Heart left ventricle (tissue), 16 donors: Measurements from ENCODE around the gene FOXN1. TPM values are rescaled to one million over a fixed set of nuclear protein-coding genes. Genes with fewer than 3 reads are reported as not detected.

Experiments used
- ATAC-seq, 4 donors: fragments of 200-7000 bp; cut with Tn5 transposase; one replicate each; pipeline ENCODE4 v1.9.1; 2020 to 2022; ENCODE audit warnings: moderate library complexity in 4 of 4, mild to moderate bottlenecking in 3 of 4, moderate number of reproducible peaks in 1 of 4
- DNase-seq, 5 donors: peaks; one replicate each; pipeline ENCODE4 v3.0.0-alpha.2; 2020
- H3K27ac ChIP-seq, 12 donors: fragments of 200-600 bp; sonication (generic) in 4 of 12; one replicate each; pipeline versions ENCODE4 v1.5.0 to v1.8.0; 2016 to 2022; ENCODE audit warnings: mild to moderate bottlenecking in 2 of 12
- H3K27me3 ChIP-seq, 9 donors: fragments of 200-600 bp; sonication (generic) in 2 of 9; one replicate each; pipeline versions ENCODE4 v1.5.1 to v1.8.0; 2016 to 2022; ENCODE audit warnings: mild to moderate bottlenecking in 3 of 9
- H3K36me3 ChIP-seq, 9 donors: fragments of 200-600 bp; sonication (generic) in 2 of 9; one replicate each; pipeline versions ENCODE4 v1.5.0 to v1.8.0; 2018 to 2022; ENCODE audit warnings: mild to moderate bottlenecking in 2 of 9
- H3K4me1 ChIP-seq, 12 donors: fragments of 200-600 bp; sonication (generic) in 4 of 12; one replicate each; pipeline versions ENCODE4 v1.5.0 to v1.8.0; 2016 to 2022; ENCODE audit warnings: mild to moderate bottlenecking in 3 of 12
- H3K4me3 ChIP-seq, 12 donors: fragments of 200-600 bp; sonication (generic) in 4 of 12; one replicate each; pipeline versions ENCODE4 v1.5.0 to v1.8.0; 2017 to 2022; ENCODE audit warnings: mild to moderate bottlenecking in 9 of 12, moderate library complexity in 4 of 12
- H3K9me3 ChIP-seq, 12 donors: fragments of 200-600 bp; sonication (generic) in 4 of 12; one replicate each; pipeline versions ENCODE4 v1.5.0 to v1.8.0; 2016 to 2022; ENCODE audit warnings: mild to moderate bottlenecking in 1 of 12
- CTCF ChIP-seq, 12 donors: fragments of 200-600 bp; sonication (generic) in 4 of 12; IDR thresholded peaks; one replicate each; pipeline versions ENCODE4 v1.5.0 to v1.8.0; 2018 to 2022; ENCODE audit warnings: antibody characterized with exemption in 12 of 12, mild to moderate bottlenecking in 5 of 12
- POLR2A ChIP-seq, 2 donors: fragments of 450-650 bp; IDR thresholded peaks; one replicate each; pipeline ENCODE4 v1.6.1; 2017; ENCODE audit warnings: antibody characterized with exemption in 2 of 2, mild to moderate bottlenecking in 2 of 2, moderate library complexity in 2 of 2
- WGBS, 4 donors: extraction: QIAGEN DNeasy Blood & Tissue Kit in 2 of 4; methylation state at CpG; one replicate each; pipeline versions ENCODE4 v1.1.5 to v1.1.7; 2013 to 2018; 5-methylcytosine and 5-hydroxymethylcytosine counted together
- intact Hi-C, 10 donors: fragments of 100-400 bp; cut with DNase I; formaldehyde crosslinking; loops; one replicate each; pipeline versions ENCODE4 v1.11.1 to v1.14.2; 2022
- polyA plus RNA-seq, 2 donors: library from polyadenylated mRNA; stranded (reverse); fragments of 200-250 nt; gene quantifications; one replicate each; pipeline ENCODE4 v1.2.3, GENCODE V29; 2013
- total RNA-seq, 9 donors: library from RNA; depleted of rRNA in 2 of 9; stranded (reverse); fragments of >200 nt in 2 of 9; fragmentation: NEBNext Ultra II Directional in 3 of 9; extraction: Animal tissue kit (Norgen Biotek cat#: 25700) in 3 of 9; gene quantifications; one replicate each; pipeline versions ENCODE4 v1.1.0 to v1.2.4, GENCODE V29; 2016 to 2023
- donor health status: ischemic (EF 13 %, LVEDD 7.1; RV severe dilation, severe dysfunction).
- donor health status: healthy with polysubstance abuse.
- donor health status: DM: no; HTN: yes; CAD: no.
- donor health status: DM: no; HTN: no; CAD: no.
- donor health status: ischemic (EF 25% LVEDD 6.9; RV normal size, moderate dysfunction).
- donor health status: ischemic (EF 25% LVEDD 5.7; RV mildly dilated, moderate dysfunction).
- donor health status: healthy.
- donor health status: DM: yes; HTN: yes; CAD: no.
- donor health status: ischemic (EF 35%, LVEDD 5.7; RV mildly dilated, moderate dysfunction).
- donor health status: nonischemic (EF 11% LVEDD 7.7; RV severe dilation, severe dysfunction).
- donor health status: DM: yes; HTN: yes; CAD: no.
- donor health status: PGD.
- donor health status: ischemic (EF 29% LVEDD 5.4; RV normal size, mild dysfunction).
- donor health status: nonischemic (EF 23%, LVEDD 6.1; RV moderate dilation, normal function).

FOXN1 gene
- total and polyA plus RNA-seq, 11 donors, result not detected

GRCh38 chr17:28554565-28554964 is 48.4 kb downstream of the FOXN1 start:
- H3K27me3 ChIP-seq, result no peaks in the 10 kb centered on the region
- intact Hi-C loops, result loop anchor here in 2 of 10 donors (5.0 kb wide), 1 partner anchor 58 kb away; the partner anchor contains the start of gene RSKR (in 2 of the 2)
- no peak overlapping the region for H3K27ac ChIP-seq
- DNase-seq (peak in 1 of 5 donors; percentile 19), ATAC-seq (no peak)
- WGBS, 4 donors, result 83 to 95% (median 88%) methylated on average over 6 of the region's 6 CpGs
- no peaks in the 10 kb centered on the region for H3K9me3 ChIP-seq
- peaks cover 0 to 35% (median 14%) of the 10 kb centered on the region in 12 donors for H3K4me1 ChIP-seq
- no peak overlapping the region for H3K4me3 ChIP-seq
- H3K36me3 ChIP-seq, result peaks cover 0 to 65% (median 60%) of the 10 kb centered on the region in 9 donors
- peak in 1 of 12 donors; percentile 18 for TF ChIP-seq CTCF (IDR thresholded peaks at IDR 0.05)
- TF ChIP-seq POLR2A (IDR thresholded peaks at IDR 0.05), result no peak

DNA sequence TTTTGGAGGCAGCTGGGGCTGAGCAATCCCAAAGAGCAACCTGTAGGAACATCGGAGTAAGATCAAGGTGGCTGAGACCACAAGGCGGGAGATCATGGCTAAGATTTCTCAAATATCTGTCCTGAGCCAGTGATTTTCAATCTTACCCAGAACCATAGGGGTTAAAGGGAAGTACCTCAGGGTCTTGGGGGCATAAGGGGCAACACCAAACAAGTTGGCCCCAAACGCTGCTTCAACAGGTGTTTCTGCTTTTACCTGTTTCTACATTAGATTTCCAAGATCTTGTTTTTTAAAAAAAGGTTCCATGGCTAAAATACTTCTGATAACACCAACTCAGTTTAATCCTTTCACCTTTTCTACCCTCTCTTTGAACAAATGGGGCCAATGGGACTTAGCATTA is 48.9 kb downstream of the FOXN1 start:
- H3K4me3 ChIP-seq, result no peak overlapping the region
- no peaks in the 10 kb centered on the region for H3K27me3 ChIP-seq
- intact Hi-C loops, result no loop called here
- WGBS, 4 donors, result 93 to 97% (median 96%) methylated on average over 3 of the region's 3 CpGs
- TF ChIP-seq CTCF (IDR thresholded peaks at IDR 0.05) (no peak), POLR2A (IDR thresholded peaks at IDR 0.05) (no peak)
- DNase-seq (no peak), ATAC-seq (no peak)
- H3K9me3 ChIP-seq, result no peaks in the 10 kb centered on the region
- no peak overlapping the region for H3K27ac ChIP-seq
- H3K36me3 ChIP-seq, result peaks cover 0 to 70% (median 65%) of the 10 kb centered on the region in 9 donors
- H3K4me1 ChIP-seq, result peaks cover 0 to 32% (median 13%) of the 10 kb centered on the region in 12 donors

GRCh38 chr17:28563475-28563874 is 57.3 kb downstream of the FOXN1 start:
- H3K4me3 ChIP-seq, result no peak overlapping the region
- H3K9me3 ChIP-seq, result no peaks in the 10 kb centered on the region
- DNase-seq, result peak in 1 of 5 donors; percentile 17
- WGBS, 4 donors, result 65 to 81% (median 70%) methylated on average over 3 of the region's 3 CpGs
- H3K4me1 ChIP-seq, result peaks cover 0 to 19% (median 4%) of the 10 kb centered on the region in 12 donors
- H3K27me3 ChIP-seq, result no peaks in the 10 kb centered on the region
- intact Hi-C loops, result no loop called here
- peaks cover 0 to 70% (median 60%) of the 10 kb centered on the region in 9 donors for H3K36me3 ChIP-seq
- ATAC-seq, result peak in 2 of 4 donors; percentile 41 to 42
- H3K27ac ChIP-seq, result no peak overlapping the region
- TF ChIP-seq CTCF (IDR thresholded peaks at IDR 0.05) (no peak), POLR2A (IDR thresholded peaks at IDR 0.05) (no peak)

GRCh38 chr17:28567604-28568003 is 61.5 kb downstream of the FOXN1 start:
- Histone ChIP-seq H3K27ac (no peak overlapping the region), H3K36me3 (peaks cover 0 to 31% (median 19%) of the 10 kb centered on the region in 9 donors), H3K9me3 (no peaks in the 10 kb centered on the region), H3K27me3 (no peaks in the 10 kb centered on the region), H3K4me3 (no peak overlapping the region), H3K4me1 (peaks cover 0 to 44% (median 22%) of the 10 kb centered on the region in 12 donors)
- ATAC-seq (no peak), DNase-seq (no peak)
- TF ChIP-seq CTCF (IDR thresholded peaks at IDR 0.05), result no peak
- TF ChIP-seq POLR2A (IDR thresholded peaks at IDR 0.05), result no peak
- 83 to 88% (median 88%) methylated on average over 3 of the region's 3 CpGs for WGBS, 4 donors
- intact Hi-C loops, result no loop called here
